GM21390 (cell line): ENCODE measurements around the gene SLC25A4.
"Not testable (repeated sequence)": the region's sequence is repeated elsewhere in the genome, so short reads cannot be mapped to it uniquely, and the experiment has no call there.

Experiments
- ATAC-seq: cut with Tn5 transposase; IDR thresholded peaks from one replicate; pipeline ENCODE4 v1.9.1; 2021; ENCODE audit not compliant: unreplicated experiment

SLC25A4 gene

DNA sequence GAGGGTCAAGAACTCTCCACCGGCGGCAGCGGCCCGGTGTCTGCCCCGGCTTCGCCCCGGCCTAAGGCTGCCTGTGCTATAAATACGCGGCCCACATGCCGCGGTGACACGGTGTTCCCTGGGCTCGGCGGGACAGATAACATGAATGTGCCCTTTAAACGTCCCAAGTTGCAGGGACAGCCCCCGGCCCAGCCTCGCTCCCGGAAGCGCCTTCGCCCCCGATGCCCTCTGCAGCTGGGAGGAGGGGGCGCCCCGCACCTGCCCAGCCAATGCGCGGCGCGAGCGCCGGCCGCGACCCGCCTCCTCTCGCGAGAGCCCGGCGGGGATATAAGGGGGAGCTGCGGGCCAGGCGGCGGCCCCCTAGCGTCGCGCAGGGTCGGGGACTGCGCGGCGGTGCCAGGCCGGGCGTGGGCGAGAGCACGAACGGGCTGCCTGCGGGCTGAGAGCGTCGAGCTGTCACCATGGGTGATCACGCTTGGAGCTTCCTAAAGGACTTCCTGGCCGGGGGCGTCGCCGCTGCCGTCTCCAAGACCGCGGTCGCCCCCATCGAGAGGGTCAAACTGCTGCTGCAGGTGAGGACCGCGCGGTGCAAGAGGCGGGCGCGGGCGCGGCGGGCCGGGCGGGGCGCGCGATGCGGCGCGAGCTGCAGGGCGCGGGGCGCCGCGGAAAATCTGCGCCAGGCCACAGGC is at the start of gene SLC25A4:
SLC25A4 (plus strand) TSS at position 355 of the 689 bp plus-strand sequence; CDS start at position 462, 107 bp downstream.
- ATAC-seq = peak; percentile 93

DNA sequence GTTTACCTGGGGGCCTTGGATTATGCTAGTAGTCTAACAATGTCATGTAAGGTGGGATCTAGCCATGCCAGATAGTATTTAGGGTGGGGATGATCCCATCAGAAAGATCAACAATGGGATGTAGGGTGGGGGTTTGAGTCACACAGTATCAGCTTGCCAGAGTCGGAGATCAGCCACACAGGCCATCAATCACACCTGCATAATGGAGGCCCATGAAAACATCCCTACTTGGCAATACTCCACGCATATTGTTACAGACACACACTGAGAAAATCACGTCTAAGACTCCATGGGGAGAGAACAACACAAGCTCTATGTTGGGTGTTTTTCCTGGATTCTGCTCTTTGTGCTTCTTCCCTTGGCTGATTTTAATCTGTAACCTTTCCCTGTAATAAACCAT is 49.5 kb upstream of the SLC25A4 start:
- ATAC-seq = no peak

DNA sequence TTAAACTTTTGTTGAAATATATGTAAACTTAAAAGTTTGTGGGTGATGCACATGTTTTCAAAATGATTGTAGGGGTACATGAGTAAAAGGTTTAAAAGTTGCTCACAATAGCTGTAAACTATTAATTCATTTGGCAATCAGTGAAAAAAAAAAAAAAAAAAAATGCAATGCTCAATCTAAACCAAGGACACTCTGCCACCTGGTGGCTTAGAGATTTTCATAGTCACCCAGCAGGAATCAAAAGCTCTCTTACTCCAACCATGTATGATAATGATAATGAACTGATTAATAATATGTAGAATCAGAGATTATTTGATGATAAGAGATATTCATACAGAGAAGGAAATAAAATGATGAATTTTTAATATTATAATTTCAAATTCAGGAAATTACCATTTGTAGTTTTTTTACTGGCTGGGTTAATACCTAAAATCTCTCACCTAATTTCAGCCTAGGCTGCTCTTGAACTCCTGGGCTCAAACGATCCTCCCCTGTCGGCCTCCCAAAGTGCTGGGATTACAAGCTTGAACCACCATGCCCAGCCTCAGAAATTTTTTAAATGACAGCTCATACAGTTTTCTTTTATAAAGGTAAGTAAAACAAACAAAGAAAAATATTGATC is 46.9 kb upstream of the SLC25A4 start:
- ATAC-seq = no peak

DNA sequence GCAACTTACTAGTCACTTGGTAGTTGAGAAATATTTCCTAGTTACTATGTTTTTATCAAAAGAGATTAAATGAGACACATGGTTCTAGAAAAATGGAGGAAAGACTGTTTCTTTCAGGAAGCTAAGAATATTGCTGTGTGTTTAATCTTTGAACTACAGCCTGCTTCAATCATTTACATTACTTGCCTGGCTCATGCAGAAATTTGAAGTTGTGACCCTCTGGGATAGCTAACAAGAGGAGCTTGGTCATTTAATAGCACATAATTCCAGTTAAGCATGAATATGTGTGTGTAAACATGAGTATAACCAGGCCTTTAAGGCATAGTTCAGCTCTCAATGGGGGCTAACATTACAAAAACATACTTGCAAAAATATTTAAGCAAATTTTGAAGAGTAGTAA is 44.6 kb upstream of the SLC25A4 start:
- ATAC-seq = no peak

DNA sequence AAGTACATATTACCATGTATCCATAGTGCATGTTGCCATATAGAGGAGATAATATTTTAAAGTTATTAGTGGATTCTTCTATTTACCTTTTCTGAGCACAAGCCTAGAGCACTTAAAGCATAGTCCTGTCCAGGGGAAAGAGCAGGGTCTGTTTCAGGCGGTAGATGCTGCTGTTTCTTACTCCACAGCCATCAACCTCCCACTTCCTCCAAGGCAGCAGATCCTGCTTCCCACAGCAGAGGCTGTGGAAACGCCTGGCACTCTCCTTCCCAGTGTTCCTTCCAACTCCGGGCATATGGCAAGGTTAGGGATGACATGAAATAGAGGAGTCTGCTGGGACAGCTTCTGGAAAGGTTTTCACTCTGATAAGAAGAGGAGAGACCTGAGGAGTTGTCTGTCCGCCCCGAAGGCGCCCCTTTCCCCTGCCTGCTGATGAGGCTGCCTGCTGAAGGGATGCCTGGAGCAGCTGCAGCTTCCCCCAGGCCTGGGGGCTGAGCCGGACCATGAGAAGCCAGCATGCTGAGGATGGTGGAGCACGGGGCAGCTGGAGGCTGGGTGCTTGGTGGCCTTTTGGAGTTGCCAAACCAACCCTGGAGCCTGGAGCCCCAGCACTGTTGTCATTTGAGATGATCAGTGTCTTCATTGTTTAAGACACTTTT is 43.9 kb upstream of the SLC25A4 start:
- no peak for ATAC-seq

DNA sequence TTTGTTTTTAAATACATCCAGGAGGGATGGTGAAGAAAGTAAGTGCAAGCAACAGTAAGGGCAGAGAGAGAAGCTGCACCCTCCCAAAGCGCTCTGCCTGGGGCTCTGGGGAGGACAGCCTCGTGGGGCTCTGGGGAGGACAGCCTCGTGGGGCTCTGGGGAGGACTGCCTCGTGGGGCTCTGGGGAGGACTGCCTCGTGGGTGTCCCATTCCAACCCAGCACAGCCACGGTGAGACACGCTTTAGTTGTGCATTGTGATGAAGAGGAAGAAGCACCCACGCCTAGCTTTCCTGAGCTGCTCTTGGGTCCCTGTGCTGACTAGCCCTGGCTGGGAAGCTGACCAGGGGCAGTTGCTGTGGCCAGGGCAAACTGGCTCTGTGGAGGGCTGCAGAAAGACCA is 43.1 kb upstream of the SLC25A4 start:
- no peak for ATAC-seq

DNA sequence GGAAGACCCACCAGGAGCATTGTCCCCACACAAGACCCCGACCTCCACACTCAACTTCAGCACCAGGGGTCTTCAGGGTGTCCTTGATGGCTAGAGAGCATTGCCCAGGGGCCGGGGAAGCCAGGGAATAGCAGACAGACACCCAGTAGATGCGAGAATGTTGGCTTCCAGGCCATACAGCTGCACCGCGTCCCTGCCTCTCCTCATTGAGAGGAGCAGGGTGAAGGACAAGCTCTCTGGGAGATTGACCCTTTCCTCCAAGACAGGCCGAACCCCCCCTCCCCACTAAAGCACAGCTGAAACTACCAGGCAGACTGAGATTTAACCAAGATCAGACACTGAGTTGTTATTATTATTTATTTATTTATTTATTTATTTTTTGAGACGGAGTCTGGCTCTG is 42.6 kb upstream of the SLC25A4 start:
- ATAC-seq = no peak

DNA sequence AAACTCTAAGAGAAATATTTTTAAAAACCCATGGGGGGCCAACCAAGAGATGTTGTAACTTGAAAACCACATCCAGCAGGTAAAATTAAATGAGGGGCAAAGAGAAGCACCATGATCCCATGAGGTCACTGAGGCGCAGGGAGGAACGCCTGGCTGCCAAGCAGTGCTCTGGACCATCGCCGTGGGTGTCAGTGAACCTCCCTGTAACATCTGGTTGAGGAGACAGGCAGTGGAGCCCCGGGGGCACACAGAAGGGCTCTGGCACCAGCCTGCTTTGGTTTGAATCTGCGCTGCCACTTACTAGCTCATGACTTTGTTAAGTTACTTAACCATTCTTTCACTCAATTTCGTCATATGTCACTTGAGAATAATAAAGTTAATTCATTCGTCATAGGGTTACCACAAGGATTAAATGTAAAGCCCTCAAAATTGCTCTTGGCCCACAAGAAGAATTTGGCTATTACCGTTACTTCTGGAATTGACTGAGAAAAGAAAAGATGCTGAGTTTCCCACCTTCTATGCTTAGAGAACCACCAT is 41.6 kb upstream of the SLC25A4 start:
- no peak for ATAC-seq

DNA sequence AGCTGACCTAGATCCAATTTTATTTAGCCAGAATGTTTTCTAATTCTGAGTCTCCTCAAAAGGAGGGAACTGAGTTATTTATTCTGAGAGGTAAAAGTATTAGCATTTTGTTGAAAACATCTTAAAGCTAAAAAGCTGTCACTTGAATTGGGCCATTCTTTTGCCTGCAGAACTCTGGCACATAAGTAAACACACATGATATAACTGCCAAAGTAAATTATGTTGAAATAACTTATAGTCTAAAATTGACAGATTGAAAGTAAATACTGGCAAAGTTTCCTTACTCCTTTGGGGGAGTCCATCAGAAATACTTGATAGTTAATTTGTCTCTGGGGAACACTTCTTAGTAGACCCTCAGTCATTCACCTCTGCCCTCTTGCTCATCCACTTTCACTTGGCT is 38.3 kb upstream of the SLC25A4 start:
- no peak for ATAC-seq

DNA sequence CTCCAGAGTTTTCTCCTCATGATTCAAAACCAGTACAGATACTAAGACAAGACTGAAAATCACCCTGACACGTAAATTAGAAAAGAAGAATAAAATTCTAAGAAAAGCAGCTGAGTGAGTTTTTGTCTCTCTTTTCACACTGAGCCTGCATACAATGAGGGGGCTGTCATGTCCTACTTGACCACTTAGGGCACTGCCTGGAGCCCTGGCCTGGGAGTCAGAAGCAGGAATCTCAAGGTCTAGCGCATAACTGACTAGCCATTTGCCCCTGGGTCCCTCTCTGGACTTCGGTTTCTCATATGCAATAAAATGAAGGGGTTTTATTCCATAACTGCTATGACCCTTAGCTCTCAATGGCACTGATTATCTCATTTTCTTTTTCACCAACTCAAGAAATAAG is 36.7 kb upstream of the SLC25A4 start:
- ATAC-seq = no peak

DNA sequence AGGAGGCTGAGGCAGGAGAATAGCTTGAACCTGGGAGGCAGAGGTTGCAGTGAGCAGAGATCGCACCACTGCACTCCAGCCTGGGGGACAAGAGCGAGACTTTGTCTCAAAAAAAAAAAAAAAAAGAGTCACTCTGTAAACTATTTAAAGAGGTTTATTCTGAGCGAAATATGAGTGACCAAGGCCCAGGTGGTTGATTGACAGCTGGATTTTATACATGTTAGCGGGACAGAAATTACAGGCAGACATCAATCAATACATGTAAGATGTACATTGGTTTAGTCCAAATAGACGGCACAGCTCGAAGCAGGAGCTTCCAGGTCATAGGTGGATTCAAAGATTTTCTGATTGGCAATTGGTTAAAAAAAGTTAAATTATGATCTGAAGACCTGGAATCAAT is 35.5 kb upstream of the SLC25A4 start:
- not testable (repeated sequence) for ATAC-seq

DNA sequence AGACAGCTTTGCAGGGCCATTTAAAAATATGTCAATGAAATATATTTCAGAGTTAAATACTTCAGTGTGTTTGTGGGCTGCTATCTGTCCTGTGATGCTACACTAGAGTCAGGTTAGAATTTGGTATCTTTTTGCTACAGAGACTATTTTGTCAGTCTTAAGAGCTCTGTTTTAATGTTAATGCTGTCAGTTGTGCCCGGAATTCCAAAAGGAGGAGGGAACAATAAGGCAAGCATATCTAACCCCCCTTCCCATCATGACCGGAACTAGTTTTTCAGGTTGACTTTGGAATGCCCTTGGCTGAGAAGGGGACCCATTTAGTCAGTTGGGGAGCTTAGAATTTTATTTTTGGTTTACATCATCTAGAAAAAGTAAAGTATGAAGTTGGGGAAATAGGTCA is 34.9 kb upstream of the SLC25A4 start:
- ATAC-seq = no peak

DNA sequence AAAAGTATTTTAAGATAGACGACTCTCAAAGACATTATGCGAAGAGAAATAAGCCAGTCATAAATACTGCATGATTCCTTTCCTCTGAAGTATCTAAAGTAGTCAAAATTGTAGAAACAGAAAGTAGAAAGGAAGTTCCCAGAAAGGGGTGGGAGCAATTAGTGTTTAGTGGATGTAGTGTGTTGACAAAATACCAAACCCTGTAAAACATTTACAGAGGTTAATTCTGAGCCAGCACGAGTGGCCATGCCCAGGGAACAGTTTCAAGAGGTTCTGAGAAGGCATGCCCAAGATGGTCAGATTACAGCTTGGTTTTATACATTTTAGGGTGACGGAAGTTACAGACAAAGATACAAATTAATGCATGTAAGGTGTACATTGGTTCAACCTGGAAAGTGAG is 34.4 kb upstream of the SLC25A4 start:
- no peak for ATAC-seq

DNA sequence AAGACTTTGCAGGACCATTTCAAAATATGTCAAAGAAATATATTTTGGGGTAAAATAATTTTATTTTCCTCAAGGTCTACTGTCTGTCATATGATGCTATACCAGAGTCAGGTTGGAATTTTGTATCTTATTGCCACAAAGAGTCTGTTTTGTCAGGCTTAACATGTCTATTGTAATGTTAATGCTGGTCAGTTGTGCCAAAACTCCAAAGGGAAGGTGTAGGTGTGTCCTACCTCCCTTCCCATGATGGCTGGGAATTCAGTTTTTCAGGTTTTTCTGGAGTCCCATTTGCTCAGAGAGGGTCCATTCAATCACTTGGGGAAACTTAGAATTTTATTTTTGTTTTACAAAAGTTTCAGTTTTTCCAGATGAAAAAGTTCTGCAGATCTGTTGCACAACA is 33.3 kb upstream of the SLC25A4 start:
- no peak for ATAC-seq

DNA sequence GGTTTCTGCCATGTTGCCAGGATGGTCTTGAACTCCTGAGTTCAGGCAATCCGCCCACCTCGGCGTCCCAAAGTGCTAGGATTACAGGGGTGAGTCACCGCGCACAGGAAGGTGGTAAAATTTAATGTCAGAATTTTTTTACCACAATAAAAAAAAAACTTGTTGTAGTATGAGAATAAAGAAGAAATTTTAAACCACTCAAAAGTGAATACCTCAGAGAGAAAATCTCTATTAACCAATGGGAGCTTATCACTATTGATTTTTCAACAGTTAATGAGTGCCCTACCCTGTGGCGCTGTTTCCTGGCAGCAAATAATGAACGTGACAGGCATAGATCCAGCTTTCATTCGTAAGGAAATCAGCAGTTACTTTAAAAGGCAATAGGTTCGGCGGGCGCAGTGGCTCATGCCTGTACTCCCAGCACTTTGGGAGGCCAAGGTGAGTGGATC is 32.7 kb upstream of the SLC25A4 start:
- no peak for ATAC-seq

DNA sequence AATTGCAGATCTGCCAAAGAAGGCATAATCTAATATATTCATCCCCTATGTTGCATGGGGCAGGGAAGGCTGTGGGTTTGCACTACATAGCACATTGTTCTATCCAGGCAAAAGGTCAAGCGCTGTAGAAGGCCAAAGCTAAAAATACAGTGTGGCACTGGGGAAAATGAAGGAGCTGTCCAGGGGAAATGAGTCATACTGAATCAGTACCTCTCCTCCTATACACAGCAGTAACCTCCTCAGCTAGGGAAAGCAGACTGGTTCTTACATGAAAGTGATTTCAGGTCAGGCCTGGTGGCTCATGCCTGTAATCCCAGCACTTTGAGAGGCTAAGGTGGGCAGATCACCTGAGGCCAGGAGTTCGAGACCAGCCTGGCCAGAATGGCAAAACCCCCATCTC is 31.0 kb upstream of the SLC25A4 start:
- ATAC-seq = no peak

DNA sequence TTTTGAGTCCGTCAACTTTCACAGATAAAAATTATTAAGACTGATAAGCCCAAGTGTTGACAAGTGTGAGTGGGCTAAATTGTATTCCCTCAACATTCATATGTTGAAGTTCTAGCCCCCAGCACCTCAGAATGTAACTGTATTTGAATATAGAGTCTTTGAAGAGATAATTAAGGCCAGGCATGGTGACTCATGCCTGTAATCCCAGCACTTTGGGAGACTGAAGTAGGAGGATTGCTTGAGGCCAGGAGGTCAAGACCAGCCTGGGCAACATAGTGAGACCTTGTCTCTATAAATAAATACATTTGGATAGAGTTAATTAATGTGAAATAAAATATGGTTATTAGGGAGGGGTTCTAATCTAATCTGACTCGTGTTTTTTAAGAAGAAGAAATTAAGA is 29.7 kb upstream of the SLC25A4 start:
- no peak for ATAC-seq

DNA sequence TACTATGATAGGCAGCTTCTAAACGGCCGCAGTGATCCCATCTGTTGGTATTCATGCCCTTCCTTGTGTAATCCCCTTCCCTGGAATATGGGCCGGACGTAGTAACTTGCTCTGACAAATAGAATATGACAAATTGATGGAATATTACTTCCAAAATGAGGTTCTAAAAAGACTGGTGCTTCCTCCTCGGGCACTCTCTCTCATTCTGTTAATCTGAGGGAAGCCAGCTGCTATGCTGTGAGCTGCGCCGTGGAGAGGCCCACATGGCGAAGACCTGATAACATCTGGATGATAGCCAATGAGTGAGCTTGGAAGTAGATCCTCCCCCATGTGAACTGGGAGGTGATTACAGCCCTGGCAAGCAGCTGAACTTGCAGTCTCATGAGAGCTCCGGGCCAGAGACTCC is 27.2 kb upstream of the SLC25A4 start:
- no peak for ATAC-seq

DNA sequence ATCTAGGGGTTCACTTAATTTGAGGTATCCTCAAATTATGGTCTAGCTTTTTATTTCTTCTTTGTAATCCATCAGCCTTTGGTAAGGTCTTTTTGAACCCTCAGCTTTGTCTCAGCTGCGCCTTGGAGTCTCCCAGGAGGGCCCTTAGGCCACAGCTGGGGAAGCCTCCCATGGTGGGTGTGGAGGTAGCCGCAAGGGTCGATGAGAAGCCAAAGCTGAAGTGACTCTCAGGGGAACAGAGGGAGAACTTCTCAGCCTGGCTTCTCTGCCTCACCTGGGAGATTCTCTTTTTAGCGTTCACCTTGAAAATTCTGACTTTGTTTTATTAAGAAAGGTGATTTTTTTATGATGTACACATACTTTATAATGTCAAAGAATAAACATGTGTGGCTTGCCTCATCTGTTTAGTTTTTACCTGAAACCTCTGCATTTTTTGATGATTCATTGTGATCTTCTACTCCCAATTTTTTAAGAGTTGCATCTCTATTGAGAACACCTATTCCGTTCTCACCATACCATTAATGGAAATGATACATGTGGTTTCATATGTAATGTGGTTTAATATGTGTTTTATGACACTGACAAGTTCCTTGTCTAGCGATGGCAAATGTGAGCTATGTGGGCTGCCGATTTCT is 25.6 kb upstream of the SLC25A4 start:
- no peak for ATAC-seq

DNA sequence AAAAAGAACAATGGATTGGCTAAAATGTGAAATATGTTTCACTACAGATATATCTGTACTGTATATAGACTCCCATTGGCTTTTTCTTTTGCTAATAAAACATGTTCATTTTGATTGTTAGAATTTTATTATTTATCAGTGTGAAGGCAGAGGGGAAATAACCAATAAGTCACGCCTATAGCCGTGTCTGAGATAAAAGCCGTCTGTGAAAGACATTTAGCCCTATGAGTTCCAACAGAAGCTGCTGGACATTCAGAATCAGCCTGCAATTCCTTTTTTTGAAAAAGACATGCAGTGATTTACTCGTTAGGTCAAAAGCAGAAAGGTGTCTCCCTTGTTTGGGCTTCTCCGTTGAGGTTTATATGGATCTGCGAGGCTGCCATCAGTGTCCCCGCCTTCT is 24.2 kb upstream of the SLC25A4 start:
- ATAC-seq = no peak

DNA sequence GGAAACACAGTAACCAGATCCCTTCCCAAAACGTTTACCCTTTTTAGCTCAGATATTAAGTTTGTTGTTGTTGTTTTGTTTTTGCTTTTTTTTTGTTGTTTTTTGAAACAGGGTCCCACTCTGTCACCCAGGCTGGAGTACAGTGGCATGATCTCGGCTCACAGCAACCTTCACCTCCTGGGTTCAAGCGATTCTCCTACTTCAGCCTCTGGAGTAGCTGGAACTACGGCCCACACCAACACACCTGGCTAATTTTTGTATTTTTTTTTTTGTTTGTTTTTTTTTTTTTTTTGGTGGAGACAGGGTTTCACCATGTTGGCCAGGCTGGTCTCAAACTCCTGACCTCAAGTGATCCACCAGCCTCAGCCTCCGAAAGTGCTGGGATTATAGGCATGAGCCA is 23.6 kb upstream of the SLC25A4 start:
- ATAC-seq = not testable (repeated sequence)
